GM20000 (cell line): ENCODE data around the gene ATAD2B.
"Not testable (repeated sequence)": the region's sequence is repeated elsewhere in the genome, so short reads cannot be mapped to it uniquely, and the experiment has no call there.

Experiments
- DNase-seq: peaks from one replicate; pipeline ENCODE4 v3.0.0; 2012; ENCODE audit warnings: low spot score
- CTCF ChIP-seq: IDR thresholded peaks from 2 replicates; pipeline ENCODE4 v1.5.1; 2012; ENCODE audit warnings: mild to moderate bottlenecking, control low read depth; ENCODE audit errors: extremely low read depth, missing control alignments

The ATAD2B gene

GRCh38 chr2:23926750-23927571 lies at the start of gene ATAD2B:
ATAD2B (minus strand) TSS chr2:23927123; CDS start chr2:23926770, 353 bp downstream.
- peak; percentile 99 for TF ChIP-seq CTCF
- peak; percentile 95 for DNase-seq

GRCh38 chr2:23967846-23968245 lies 40.9 kb upstream of the ATAD2B start:
- DNase-seq = no peak
- no peak for TF ChIP-seq CTCF

DNA sequence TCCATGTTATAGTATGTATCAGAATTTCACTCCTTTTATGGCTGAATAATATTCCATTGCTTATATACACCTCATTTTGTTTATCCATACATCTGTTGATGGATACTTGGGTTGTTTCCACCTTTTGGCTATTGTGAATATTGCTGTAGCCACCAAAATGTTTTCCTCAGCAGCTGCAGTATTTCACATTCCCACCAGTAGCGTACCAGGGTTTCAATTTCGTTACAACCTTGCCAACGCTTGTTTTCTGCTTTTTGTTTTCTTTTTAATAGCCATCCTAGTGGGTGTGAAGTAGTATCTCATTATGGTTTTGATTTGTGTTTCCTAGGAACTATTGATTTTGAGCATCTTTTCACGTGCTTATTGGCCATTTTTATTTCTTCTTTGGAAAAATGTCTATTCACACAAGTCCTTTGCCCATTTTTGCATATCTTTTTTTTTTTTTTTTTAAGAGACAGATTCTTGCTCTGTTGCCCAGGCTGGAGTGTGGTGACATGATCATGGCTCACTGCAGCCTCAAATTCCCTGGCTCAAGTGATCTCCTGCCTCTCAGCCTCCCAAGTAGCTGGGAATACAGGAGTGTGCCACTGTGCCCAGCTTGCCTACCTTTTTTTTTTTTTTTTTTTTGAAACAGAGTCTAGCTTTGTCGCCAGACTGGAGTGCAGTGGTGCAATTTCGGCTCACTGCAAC lies 27.5 kb upstream of the ATAD2B start:
- no peak for TF ChIP-seq CTCF
- no peak for DNase-seq

- no peak for DNase-seq
- no peak for TF ChIP-seq CTCF
Observed at GRCh38 chr2:23953625-23954024, 26.7 kb upstream of the ATAD2B start.

DNA sequence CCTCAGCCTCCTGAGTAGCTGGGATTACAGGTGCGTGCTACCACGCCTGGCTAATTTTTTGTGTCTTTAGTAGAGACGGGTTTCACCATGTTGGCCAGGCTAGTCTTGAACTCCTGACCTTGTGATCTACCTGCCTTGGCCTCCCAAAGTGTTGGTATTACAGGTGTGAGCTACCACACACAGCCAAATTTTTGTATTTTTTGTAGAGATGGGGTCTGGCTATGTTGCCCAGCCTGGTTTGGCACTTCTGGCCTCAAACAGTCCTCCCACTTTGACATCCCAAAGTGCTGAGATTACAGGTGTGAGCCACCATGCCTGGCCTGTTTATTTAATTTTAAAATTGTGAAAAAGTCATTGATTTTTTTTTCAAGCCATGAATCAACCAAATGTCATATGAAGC lies 25.6 kb upstream of the ATAD2B start:
- DNase-seq = not testable (repeated sequence)

DNA sequence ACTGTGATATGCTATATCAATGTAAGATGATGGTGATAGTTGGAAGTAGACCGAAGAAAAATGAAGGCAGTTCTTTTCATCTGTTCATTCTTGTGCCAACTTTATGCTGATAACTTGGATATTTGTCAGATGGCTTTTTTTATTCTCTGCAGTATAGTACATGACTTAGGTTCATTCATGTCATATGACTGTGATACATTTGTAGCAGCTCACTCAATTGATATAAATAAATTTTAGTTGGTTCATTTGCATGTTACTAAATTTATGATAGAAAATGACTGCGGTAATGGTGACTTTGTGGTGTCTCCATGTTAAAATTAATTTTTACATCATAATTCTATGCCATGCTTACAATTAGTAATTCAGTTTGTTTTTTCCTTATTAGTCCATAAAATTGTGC lies 20.4 kb upstream of the ATAD2B start:
- no peak for DNase-seq
- no peak for TF ChIP-seq CTCF

- TF ChIP-seq CTCF = no peak
- DNase-seq = no peak
Observed at GRCh38 chr2:23944976-23945375, 18.1 kb upstream of the ATAD2B start.
